Prostate gland (tissue), 2 donors: Measurements from ENCODE around the gene FAM131B. TPM values are rescaled to one million over a fixed set of nuclear protein-coding genes. Genes with fewer than 3 reads are reported as not detected.

Experiments
- DNase-seq: peaks from one replicate; pipeline ENCODE4 v3.0.0-alpha.2; 2019; ENCODE audit warnings: low spot score
- H3K27ac ChIP-seq, 2 donors: fragments of 200-600 bp; sonication (generic); 2 replicates each; pipeline ENCODE4 v1.5.1; 2017 to 2019
- H3K27me3 ChIP-seq: fragments of 200-600 bp; sonication (generic); replicated peaks from 2 replicates; pipeline ENCODE4 v1.5.1; 2019; ENCODE audit not compliant: insufficient read depth
- H3K36me3 ChIP-seq, 2 donors: fragments of 200-600 bp; sonication (generic); 1 replicate in 1 of 2; 2 replicates in 1 of 2; pipeline versions ENCODE4 v1.5.1 to v1.8.1; 2017 to 2019
- H3K4me1 ChIP-seq: fragments of 200-600 bp; sonication (generic); replicated peaks from 2 replicates; pipeline ENCODE4 v1.5.1; 2019
- H3K4me3 ChIP-seq, 2 donors: fragments of 200-600 bp; sonication (generic); 2 replicates each; pipeline ENCODE4 v1.5.1; 2017 to 2019
- H3K9me3 ChIP-seq: fragments of 200-600 bp; sonication (generic); 2 replicates; pipeline ENCODE4 v1.5.1; 2017
- CTCF ChIP-seq, 4 experiments: fragments of 200-600 bp in 2 of 4; fragments of 450-650 bp in 2 of 4; sonication (generic) in 2 of 4; IDR thresholded peaks; 1 replicate in 3 of 4; 2 replicates in 1 of 4; pipeline ENCODE4 v1.5.1; 2016 to 2019; ENCODE audit warnings: antibody characterized with exemption in 4 of 4, mild to moderate bottlenecking in 2 of 4, moderate library complexity in 2 of 4
- POLR2A ChIP-seq: fragments of 450-650 bp; IDR thresholded peaks from one replicate; pipeline ENCODE4 v1.6.1; 2016; ENCODE audit warnings: antibody characterized with exemption, mild to moderate bottlenecking
- POLR2AphosphoS5 ChIP-seq: sonication (generic); formaldehyde crosslinking; IDR thresholded peaks from one replicate; pipeline ENCODE4 v1.6.1; 2017; ENCODE audit warnings: antibody characterized with exemption
- WGBS: methylation state at CpG from one replicate; pipeline ENCODE4 v1.1.5; 2018; 5-methylcytosine and 5-hydroxymethylcytosine counted together
- intact Hi-C: fragments of 100-400 bp; cut with DNase I; formaldehyde crosslinking; loops from one replicate; pipeline ENCODE4 v1.14.2; 2022
- total RNA-seq, 2 donors: library from RNA; depleted of rRNA; stranded (reverse); fragments of >200 nt; gene quantifications; one replicate each; pipeline ENCODE4 v1.1.0, GENCODE V29; 2016

The FAM131B gene
- total RNA-seq, 2 donors from 2014 or later, result 0.32 to 1.2 TPM

DNA sequence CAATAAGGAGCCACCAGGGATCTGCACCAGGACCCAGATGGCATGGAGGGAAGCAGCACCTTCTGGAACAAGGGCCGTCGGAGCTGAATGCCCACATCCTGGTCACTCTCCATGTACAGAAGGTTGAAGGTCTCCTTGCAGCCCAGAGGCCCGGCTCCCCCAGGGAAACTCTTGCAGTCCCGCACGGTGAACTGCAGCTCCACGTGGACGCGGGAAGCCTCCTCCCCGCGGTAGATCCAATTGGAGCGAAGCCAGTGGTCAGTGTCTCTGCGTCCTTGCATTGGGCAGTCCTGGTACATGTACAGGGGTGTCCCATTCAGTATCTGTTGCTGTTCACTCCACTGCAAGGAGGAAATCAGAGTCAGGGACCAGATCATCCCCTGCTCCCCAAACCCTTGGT, 38.8 kb upstream of the FAM131B start:
- no peak for TF ChIP-seq CTCF (IDR thresholded peaks at IDR 0.05)
- no peak for TF ChIP-seq POLR2AphosphoS5
- no peak for TF ChIP-seq POLR2A
- WGBS, result 95% methylated on average over 12 of the region's 12 CpGs

GRCh38 chr7:143399642-143400041, 37.1 kb upstream of the FAM131B start:
- Histone ChIP-seq H3K36me3 (no peaks in the 10 kb centered on the region), H3K27ac (no peak overlapping the region), H3K4me3 (no peak overlapping the region), H3K9me3 (no peaks in the 10 kb centered on the region), H3K27me3 (no peaks in the 10 kb centered on the region), H3K4me1 (no peaks in the 10 kb centered on the region)
- TF ChIP-seq CTCF (IDR thresholded peaks at IDR 0.05) (no peak), POLR2AphosphoS5 (no peak), POLR2A (no peak)
- 89% methylated on average over 20 of the region's 20 CpGs for WGBS
- DNase-seq, result no peak
- intact Hi-C loops, result loop anchor here (10.0 kb wide), 1 partner anchor 545 kb away; the partner anchor contains the start of gene EPHB6

More for the DNA sequence above, 38.8 kb upstream of the FAM131B start:
- Histone ChIP-seq H3K36me3 (no peaks in the 10 kb centered on the region), H3K27ac (no peak overlapping the region), H3K9me3 (no peaks in the 10 kb centered on the region), H3K4me1 (no peaks in the 10 kb centered on the region), H3K27me3 (no peaks in the 10 kb centered on the region), H3K4me3 (no peak overlapping the region)
- intact Hi-C loops, result no loop called here
- no peak for DNase-seq

DNA sequence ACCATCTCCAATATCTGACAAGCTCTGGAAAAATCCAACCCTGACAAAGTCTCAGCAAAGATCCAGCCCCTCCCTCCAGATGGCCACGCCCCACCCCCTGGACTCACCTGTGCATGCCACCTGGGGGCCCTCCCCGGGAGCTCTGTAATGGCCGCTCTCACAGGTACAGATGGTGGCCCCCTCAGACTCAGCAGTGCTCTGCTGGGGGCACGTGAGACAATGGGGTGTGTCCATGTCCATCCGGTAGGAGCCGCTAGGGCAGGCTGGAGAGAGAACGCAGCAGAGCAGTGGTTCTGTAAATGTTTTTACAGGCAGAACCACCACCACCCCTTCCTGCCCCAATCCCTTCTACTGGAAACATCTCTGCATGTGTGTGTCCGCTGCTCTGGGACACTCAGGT, 36.6 kb upstream of the FAM131B start:
- Histone ChIP-seq H3K27ac (no peak overlapping the region), H3K4me1 (no peaks in the 10 kb centered on the region), H3K4me3 (no peak overlapping the region), H3K36me3 (no peaks in the 10 kb centered on the region), H3K27me3 (no peaks in the 10 kb centered on the region), H3K9me3 (no peaks in the 10 kb centered on the region)
- no peak for TF ChIP-seq POLR2AphosphoS5
- no peak for TF ChIP-seq POLR2A
- no peak for TF ChIP-seq CTCF (IDR thresholded peaks at IDR 0.05)
- WGBS, result 88% methylated on average over 8 of the region's 8 CpGs
- intact Hi-C loops, result loop anchor here (10.0 kb wide), 1 partner anchor 544 kb away; the partner anchor contains the start of gene EPHB6
- DNase-seq, result no peak

GRCh38 chr7:143398616-143399015, 36.1 kb upstream of the FAM131B start:
- intact Hi-C loops, result loop anchor here (10.0 kb wide), 1 partner anchor 544 kb away; the partner anchor contains the start of gene EPHB6
- no peak overlapping the region for H3K4me3 ChIP-seq
- no peaks in the 10 kb centered on the region for H3K4me1 ChIP-seq
- DNase-seq, result no peak
- no peaks in the 10 kb centered on the region for H3K27me3 ChIP-seq
- H3K9me3 ChIP-seq, result no peaks in the 10 kb centered on the region
- 97% methylated on average over 14 of the region's 14 CpGs for whole genome bisulfite sequencing
- TF ChIP-seq POLR2A (no peak), CTCF (IDR thresholded peaks at IDR 0.05) (no peak), POLR2AphosphoS5 (no peak)
- no peaks in the 10 kb centered on the region for H3K36me3 ChIP-seq
- H3K27ac ChIP-seq, result no peak overlapping the region

- intact Hi-C loops, result loop anchor here (10.0 kb wide), 1 partner anchor 543 kb away; the partner anchor contains the start of gene EPHB6
- Histone ChIP-seq H3K9me3 (no peaks in the 10 kb centered on the region), H3K27me3 (no peaks in the 10 kb centered on the region), H3K27ac (no peak overlapping the region), H3K4me3 (no peak overlapping the region), H3K4me1 (no peaks in the 10 kb centered on the region), H3K36me3 (no peaks in the 10 kb centered on the region)
- no peak for DNase-seq
- WGBS, result 91% methylated on average over 16 of the region's 16 CpGs
- TF ChIP-seq POLR2AphosphoS5 (no peak), POLR2A (no peak), CTCF (IDR thresholded peaks at IDR 0.05) (no peak)
These were observed 35.4 kb upstream of the FAM131B start for GRCh38 chr7:143397710-143398530.
